Right lung (tissue), 5 donors: ENCODE data around the gene SSBP3. TPM values are rescaled to one million over a fixed set of nuclear protein-coding genes. Genes with fewer than 3 reads are reported as not detected.
"Not testable (repeated sequence)": the region's sequence is repeated elsewhere in the genome, so short reads cannot be mapped to it uniquely, and the experiment has no call there.

Experiments
- DNase-seq, 2 donors: peaks; one replicate each; pipeline ENCODE4 v3.0.0-alpha.2; 2013
- polyA plus RNA-seq, 5 donors: library from polyadenylated mRNA; unstranded; fragments of 120-200 nt; gene quantifications; one replicate each; pipeline versions ENCODE4 v1.2.1 to v1.2.3, GENCODE V29; 2013; ENCODE audit warnings: inconsistent platforms in 1 of 5, low replicate concordance in 1 of 5; ENCODE audit not compliant: insufficient read length in 5 of 5, insufficient read depth in 1 of 5

Gene SSBP3
- polyA plus RNA-seq, 5 donors: 106 to 119 (median 108) TPM

DNA sequence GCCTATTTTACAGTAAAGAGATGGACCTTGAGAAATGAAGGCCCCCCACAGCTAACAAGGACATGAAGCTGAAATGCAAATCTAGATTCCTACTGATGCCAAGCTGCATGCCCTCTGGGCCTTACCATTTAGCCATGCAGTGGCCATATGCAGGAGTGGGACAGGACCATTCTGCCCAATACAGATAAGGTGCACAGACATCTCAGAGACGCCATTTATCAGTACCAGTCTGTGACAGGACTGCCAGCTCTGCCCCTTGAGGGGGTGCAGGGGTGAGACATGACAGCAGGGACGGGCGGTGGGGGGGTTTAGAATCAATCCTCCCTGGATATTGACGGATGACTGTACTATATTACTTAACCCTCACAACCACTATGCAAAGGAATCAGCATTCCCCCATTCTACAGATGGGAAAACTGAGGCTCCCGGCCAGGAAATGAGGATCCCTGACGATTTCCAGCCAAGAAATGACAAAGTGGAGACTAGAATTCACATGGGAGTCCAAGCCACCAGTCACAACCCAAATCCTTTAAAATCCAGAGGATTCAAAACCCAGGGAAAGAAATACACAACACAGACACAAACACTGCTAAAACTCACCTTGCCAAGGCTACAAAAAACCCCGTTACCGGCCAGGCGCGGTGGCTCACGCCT is 10.8 kb downstream of the SSBP3 start:
- no peak for DNase-seq

DNA sequence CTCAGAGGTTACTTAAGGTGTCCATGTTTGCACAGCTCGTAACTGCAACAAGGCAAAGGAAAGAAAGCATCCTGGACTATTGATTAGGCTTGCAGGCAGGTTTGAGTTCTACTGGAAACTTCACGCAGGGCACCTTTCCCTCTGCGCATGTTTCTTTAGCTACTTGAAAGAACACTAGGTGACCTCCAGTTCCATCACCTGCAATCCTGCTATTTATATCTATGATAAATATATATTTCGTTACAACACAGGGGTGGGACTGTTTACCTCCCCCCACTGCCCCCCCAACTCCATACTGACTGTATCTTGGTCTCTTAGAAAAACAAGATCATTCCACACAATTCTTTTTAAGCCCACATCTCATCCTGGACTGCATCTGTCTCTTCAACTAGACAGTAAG is 12.1 kb downstream of the SSBP3 start:
- no peak for DNase-seq

DNA sequence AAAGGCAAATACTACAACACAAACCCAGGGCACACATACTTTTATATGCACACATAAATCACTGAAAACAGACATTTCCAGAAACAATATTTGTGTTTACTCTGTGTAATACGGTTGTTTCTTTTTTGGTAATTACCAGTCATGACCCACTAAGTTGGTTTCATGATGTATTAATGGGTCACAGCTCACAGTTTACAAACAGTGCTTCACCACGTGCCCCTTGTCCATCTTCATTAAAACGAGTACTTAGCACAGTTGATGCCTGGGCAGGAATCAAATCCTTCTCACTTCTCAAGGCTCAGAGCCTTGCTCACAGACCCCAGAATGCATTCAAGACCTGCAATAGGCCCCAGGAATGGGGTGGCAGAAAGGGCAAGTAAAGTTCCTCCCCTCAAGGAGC is 13.8 kb downstream of the SSBP3 start:
- no peak for DNase-seq

DNA sequence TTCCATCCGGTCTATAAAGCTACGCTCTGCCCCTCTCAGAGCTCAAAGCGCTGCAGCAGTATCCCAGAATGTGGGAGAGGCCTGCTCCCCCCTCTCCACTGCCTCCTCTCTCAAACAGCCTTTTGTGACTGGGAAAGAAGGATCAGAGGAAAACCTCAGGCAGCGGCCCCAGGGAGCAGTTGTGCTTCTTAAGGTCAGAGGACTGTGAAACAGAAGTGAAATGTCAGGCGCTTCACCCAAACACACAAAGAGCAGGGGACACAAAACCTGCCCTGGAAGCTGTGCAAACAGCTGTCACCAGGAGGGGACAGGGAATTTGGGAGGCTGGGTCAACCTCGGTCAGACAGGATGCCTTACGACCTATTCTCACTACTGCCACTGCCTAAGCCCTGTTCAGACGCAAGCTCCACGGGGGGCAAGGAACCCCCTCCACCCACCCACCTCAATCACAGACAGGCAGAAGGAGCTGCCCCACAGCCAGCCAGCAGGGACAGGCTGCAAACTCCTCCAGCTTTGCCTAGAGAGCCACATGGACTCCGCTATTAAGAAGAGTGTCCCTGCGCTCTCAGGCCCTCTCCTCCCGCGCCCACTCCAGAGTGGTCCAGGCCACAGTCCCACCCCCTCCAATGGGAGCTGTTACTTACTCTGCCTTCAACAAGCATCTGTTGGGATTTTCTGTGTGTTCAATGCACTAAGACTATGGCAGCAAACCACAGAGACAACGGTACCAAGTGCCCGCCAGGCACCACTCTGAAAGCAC is 14.6 kb downstream of the SSBP3 start:
- DNase-seq: no peak

DNA sequence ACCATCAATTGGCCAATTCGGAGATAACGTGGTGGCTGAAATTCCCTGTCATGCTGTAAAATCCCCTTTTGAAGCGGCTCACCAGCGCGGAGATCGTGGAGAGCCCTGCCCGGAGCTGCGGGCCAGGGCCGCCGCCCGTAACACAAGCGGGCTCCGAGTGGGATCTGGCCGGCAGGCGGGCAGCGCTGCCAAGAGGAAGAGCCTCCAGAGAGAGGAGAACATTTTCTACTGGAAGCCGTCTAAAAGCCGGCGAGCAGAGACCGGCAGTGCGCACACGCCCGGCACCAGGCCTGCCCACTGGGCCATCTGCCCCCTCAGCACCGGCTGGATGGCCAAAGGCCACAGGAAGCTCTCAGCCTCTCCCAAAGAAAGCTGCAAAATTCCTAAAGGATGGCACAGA is 15.5 kb downstream of the SSBP3 start:
- DNase-seq: no peak

GRCh38 chr1:54389608-54390007 is 16.6 kb downstream of the SSBP3 start:
- DNase-seq: not testable (repeated sequence)

DNA sequence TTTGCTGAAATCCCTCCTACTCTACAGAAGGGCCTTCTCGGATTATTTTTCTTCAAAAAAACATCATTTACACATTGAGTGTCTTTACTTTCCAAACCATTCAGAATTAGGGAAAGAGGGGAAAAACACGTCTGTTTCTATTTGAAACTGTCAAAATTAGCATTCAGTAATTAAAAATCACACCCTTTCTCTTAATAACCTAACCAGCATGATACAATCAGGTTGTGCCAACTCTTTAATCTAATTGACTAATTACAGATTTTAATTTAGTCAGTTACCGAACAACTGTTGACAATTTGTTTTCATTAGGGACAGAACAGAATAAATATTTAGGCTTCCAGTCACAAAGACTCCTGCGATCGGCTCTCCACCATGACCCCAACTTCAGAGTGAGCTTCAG is 18.8 kb downstream of the SSBP3 start:
- no peak for DNase-seq

DNA sequence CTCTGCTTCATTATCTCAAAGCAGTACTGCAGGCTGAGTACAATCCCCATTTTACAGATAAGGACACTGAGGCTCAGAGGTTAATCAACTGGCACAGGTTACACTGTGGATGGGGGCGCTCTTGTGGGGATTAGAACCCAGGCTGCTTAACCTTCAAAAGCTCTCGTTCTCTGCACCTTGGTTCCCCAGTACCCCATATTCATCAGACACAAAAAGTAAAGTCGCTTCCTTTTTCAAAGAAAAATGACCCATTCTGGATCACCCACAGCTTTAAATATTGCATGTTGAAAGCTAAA is 20.5 kb downstream of the SSBP3 start:
- no peak for DNase-seq

DNA sequence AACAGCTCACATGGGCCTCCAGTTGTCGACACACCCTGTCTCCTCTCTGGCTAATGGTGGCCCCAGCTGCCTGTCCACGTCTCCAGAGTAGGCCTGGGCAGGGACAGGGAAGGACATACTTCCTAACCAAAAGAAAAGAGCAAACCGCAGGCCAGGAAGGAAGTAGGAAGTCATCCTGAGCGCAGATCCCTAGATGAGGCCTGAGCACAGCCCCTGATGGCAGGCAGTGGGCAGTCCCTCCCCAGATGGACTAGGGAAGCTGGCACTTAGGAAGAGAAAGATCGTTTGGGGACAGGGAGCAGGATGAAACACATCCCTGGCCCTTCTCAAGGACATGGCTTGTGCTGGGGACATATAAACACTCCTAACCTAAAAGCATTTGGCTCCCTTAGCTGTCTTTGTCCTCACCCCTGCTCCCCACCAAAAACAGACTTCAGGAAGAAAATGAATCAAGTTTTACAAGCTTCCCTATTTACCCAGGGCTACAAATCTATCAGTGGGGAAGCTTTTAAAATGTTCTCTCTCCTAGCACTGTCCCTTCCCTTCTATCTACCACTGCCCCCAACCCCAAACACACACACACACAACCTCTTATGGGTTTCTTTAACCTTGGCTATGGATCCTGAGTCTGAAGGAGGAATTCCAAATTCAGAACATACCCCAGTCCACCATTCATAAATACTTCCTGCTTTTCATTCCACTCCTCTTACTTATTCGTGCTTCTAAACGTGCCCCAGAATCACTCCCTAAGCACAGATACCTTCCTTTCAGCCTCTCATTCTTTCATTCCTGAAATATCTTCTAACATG is 21.1 kb downstream of the SSBP3 start:
- DNase-seq: no peak

DNA sequence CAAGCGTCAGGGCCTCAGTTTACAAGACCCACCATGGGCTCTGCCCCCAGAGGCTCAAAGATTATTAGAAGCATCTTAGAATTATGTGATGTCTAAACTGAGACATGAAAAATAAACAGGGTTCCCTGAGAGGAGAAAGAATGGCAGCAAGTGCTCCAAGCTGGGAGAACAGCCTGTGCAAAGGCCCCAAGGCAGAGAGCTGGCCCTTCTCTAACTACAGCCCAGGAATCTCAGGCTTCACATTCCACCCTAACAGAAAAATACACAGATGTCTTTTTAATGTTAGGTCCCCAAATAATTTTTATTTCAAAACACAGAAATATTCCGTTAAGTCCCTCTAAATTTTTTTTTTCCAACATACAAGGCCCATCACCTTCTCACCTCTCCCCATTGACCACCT is 21.7 kb downstream of the SSBP3 start:
- DNase-seq: no peak

- no peak for DNase-seq
Measured at GRCh38 chr1:54381524-54381923, 24.7 kb downstream of the SSBP3 start.

DNA sequence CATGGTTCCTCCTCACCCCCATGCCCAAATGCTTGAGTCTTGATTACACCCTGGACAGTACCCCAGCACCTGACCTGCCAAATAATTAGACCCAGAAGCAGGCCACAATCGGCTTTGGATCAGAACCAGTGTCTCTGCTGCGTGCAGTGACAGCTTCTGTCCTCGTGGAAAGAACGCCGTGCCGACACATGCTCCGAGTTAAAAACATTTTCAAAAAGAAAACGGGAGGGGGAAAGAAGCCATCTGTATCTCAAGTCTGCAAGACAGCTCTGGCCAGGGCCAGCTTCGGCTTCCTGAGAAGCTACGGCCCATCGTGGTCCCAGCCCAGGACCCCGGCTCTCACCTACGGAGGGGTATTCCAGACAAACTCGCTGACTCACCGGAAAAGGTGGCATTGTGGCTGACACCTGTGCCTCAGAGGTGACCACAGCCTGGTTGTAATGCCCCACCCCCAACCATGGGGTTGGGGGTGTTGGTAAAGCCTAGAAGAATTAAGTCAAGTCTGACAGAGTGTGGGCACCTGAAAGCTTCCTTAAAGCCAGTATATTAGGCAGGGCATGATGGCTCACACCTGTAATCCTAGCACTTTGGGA is 25.8 kb downstream of the SSBP3 start:
- no peak for DNase-seq

DNA sequence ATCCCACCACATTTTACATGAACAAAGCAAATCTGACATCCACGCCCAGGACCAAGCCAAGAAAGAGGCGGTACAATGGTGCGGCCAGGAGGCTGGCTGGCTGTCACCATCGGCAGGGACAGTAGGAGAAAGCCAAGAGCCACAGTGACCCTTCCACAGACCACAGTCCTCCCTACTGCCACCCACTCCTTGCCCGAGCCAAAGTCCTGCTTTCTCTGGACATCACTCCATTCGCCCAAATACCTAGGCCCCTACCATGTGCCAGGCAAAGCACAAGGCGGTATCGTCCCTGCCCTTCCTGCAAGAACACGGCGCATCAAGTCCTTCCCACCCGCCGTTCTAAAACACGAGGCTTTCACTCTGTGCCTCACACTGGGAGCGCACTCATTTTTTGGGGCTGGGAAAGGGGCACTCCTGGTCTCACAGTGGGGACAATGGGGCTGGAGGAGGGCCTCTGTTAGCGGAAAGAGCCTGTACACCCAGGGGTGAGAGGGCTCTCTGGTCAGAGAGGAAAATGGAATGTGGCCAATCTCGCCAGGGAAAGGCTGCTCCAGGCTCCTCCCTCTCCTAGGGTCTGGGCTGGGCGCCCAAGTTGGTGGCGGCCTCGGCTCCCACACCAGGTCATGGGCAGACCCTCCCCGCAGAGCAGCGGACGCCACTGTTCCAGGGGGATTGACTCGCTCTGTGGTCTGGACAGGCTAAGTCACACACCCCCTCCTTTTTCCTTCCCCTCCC is 26.5 kb downstream of the SSBP3 start:
- DNase-seq: peak; percentile 76 to 79

DNA sequence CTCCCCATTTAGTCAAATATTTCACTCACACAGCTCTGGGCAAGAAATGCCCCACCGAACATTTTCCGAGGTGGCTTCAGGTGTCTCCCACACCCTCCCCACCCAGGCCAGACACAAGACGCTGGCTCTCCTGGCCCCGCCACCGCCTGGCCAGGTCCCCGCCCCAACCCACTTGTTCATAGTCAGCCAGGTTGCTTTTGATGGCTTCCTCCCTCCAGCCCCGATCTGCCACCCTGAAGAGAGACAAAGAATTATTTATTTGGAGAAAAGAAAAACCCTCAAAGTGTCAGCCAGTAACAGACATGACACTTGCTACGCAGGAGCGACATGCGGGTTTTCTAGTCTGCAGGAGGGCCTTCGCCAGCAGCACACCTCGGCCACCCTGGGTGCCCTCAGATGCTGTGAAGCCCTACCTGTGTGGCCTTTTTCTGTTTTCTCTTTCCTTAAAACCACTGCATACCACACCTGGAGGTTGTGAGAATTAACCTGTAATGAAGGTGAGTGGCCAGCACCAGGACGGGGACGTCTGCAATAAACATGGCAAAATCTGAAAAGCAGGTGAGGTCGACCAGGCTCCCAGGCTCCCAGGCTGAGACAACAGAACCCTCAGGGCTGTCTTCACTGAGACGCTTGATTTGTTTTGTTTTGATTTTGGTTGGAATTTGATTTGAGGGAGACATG is 27.2 kb downstream of the SSBP3 start:
- DNase-seq: no peak

- no peak for DNase-seq
Measured at GRCh38 chr1:54378157-54378873, 27.9 kb downstream of the SSBP3 start.

DNA sequence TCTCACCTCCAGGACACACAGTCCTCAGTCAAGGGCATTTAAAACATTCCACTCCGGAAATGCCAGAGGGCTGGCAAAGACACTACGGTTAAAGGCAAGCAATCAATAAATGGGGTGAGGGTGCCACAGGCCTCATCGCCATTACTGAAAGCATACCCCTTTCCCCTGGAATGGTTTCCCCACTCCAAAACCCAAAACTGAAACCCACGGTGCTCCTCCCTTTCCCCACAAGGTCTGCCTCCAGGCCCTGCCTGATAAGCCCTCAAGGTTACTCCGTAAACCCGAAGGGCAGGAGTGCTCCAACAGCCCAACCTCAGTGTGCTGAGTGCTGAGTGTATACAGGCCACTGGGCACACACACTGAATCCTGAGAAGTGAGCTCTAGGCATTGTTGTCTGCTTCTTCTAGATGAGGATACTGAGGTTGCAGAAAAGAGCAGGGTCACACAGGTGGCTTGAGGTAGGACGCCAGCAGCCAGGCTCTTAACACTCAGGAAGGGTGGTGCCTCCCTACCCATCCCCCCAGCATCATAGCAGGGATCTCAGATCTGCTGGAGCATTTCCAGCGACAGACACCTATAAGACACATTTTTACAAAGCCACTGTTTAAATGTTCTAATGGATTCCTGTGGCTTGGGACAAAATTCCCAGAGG is 29.0 kb downstream of the SSBP3 start:
- no peak for DNase-seq

- no peak for DNase-seq
Measured at GRCh38 chr1:54376430-54377039, 29.7 kb downstream of the SSBP3 start.

DNA sequence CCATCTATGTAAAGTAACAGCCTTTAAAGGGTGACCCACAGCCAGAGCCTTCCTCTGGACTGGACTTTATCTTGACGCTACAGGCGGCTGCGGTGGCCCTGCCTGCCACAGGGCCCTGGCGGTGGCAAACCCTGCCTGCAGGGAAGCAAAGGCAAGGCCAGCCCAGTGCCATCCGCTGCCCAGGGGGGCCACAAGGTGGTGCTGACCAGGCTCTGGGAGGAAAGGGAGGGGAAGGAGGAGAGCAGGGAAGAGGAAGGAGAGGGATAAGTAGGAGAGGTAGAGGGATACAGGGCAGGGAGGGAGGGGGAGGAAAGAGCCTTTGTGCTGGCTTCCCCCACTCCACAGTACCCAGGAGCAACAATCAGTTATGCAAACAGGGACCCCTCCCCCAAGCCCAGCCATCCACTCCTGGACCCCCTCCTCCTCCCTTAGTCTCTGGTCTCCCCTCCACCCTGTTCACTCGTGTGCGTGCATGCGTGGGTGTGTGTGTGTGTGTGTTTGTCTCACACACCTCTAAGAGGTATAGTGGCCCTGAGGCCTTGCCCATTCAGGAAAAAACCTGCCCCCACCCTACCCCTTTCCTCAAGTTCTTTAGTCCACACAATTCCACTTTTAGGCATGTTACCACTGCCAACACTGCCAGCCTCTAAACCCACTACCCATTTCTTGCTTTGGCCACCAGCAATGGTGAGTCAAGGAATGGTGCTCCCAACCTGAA is 30.3 kb downstream of the SSBP3 start:
- no peak for DNase-seq

DNA sequence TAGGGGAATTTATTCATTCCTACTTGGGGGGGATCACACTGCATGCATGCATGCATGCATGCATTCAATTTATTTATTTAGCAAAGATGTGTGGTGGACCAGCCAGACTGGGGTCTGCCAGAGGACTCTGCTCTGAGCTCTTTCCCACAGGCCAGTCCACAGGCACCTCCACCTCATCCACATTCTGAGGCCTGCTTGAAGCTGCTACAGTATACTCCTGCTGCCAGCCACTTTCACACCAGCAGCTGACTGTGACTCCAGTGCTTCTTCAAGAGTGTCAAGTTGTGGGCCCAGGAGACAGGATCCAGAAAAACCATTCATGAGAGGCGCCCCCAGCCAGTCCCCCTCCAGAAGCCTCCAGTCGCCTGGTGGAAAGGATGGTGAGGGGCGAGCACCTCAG is 30.9 kb downstream of the SSBP3 start:
- no peak for DNase-seq
